ENCODE measurements around the gene PSEN2. TPM values are rescaled to one million over a fixed set of nuclear protein-coding genes. Genes with fewer than 3 reads are reported as not detected.

Gene PSEN2
- total RNA-seq, 1 experiment from 2014 or later = 24.1 TPM

Other genes with a start within 250 kb of the PSEN2 start
- 1.4 TPM in 2 replicates for gene ITPKB, start 131.3 kb upstream of the PSEN2 start, total RNA-seq (2014; rRNA removed; shearing (Covaris generic))
- 24.7 and 29.0 TPM in 2 replicates for gene COQ8A, start 69.7 kb downstream of the PSEN2 start, total RNA-seq (2014; rRNA removed; shearing (Covaris generic))

Measured in NCI-H460 (cell line).